Uterus (tissue), 2 donors: ENCODE data around the gene CARD14.

Experiments used
- CTCF ChIP-seq, 4 experiments: fragments of 200-600 bp in 2 of 4; fragments of 450-650 bp in 2 of 4; sonication (generic) in 2 of 4; IDR thresholded peaks; one replicate each; pipeline ENCODE4 v1.5.1; 2016 to 2019; ENCODE audit warnings: antibody characterized with exemption in 4 of 4, mild to moderate bottlenecking in 2 of 4, moderate library complexity in 1 of 4
- POLR2A ChIP-seq, 2 donors: fragments of 450-650 bp; IDR thresholded peaks; one replicate each; pipeline ENCODE4 v1.6.1; 2016; ENCODE audit warnings: antibody characterized with exemption in 2 of 2, mild to moderate bottlenecking in 1 of 2, moderate library complexity in 1 of 2

- TF ChIP-seq POLR2A (IDR thresholded peaks at IDR 0.05) = no peak
- no peak for TF ChIP-seq CTCF (IDR thresholded peaks at IDR 0.05)
Observed at GRCh38 chr17:80251966-80252365, 82.1 kb downstream of the CARD14 start.
